ENCODE results near the gene SLC25A53. TPM values are rescaled to one million over a fixed set of nuclear protein-coding genes. Genes with fewer than 3 reads are reported as not detected.

Gene SLC25A53
- polyA plus RNA-seq, 1 donor from 2014 or later: 6.6 TPM

GRCh38 chrX:104105330-104106262, 51.2 kb downstream of the SLC25A53 start:
- Histone ChIP-seq H3K9ac (ENCODE audit: low read length) (no peak overlapping the region), H3F3A (ENCODE audit: insufficient read depth, low read length, poor library complexity, severe bottlenecking) (no peaks in the 10 kb centered on the region), H3K4me3 (ENCODE audit: low read length) (no peak overlapping the region), H3K4me2 (ENCODE audit: low read length) (no peak overlapping the region), H3K27ac (ENCODE audit: low read length) (no peak overlapping the region), H3K9me3 (ENCODE audit: low read length) (no peaks in the 10 kb centered on the region), H4K20me1 (ENCODE audit: insufficient read depth) (no peaks in the 10 kb centered on the region), H3K9me2 (ENCODE audit: insufficient read depth, low read length) (no peaks in the 10 kb centered on the region), H3K79me2 (replicated peaks; ENCODE audit: insufficient read depth, low read length) (no peaks in the 10 kb centered on the region), H3K36me3 (ENCODE audit: insufficient read depth, low read length) (no peaks in the 10 kb centered on the region), H2AFZ (ENCODE audit: low read depth, low read length) (no peak overlapping the region), H3K27me3 (ENCODE audit: insufficient read depth, low read depth, low read length) (no peaks in the 10 kb centered on the region)
- TF ChIP-seq SMC3 (conservative IDR thresholded peaks at IDR 0.05; ENCODE audit: poor library complexity) (no peak), MXI1 (conservative IDR thresholded peaks at IDR 0.05; ENCODE audit: poor library complexity, severe bottlenecking) (no peak), REST (IDR thresholded peaks at IDR 0.05; ENCODE audit: borderline replicate concordance) (no peak), TAF1 (IDR thresholded peaks at IDR 0.05; ENCODE audit: low read depth) (no peak), EP300 (conservative IDR thresholded peaks at IDR 0.05; ENCODE audit: poor library complexity, severe bottlenecking) (no peak), EZH2 (IDR thresholded peaks at IDR 0.05; ENCODE audit: borderline replicate concordance, insufficient read depth, low read length, poor library complexity, severe bottlenecking) (no peak), POLR2AphosphoS5 (IDR thresholded peaks at IDR 0.05) (no peak), CTCF (IDR thresholded peaks at IDR 0.05; ENCODE audit: poor library complexity, severe bottlenecking) (no peak), RAD21 (conservative IDR thresholded peaks at IDR 0.05) (no peak)

- TF ChIP-seq RAD21 (conservative IDR thresholded peaks at IDR 0.05) (no peak), REST (IDR thresholded peaks at IDR 0.05; ENCODE audit: borderline replicate concordance) (no peak), TAF1 (IDR thresholded peaks at IDR 0.05; ENCODE audit: low read depth) (no peak), SMC3 (conservative IDR thresholded peaks at IDR 0.05; ENCODE audit: poor library complexity) (no peak), EZH2 (IDR thresholded peaks at IDR 0.05; ENCODE audit: borderline replicate concordance, insufficient read depth, low read length, poor library complexity, severe bottlenecking) (no peak), MXI1 (conservative IDR thresholded peaks at IDR 0.05; ENCODE audit: poor library complexity, severe bottlenecking) (no peak), POLR2AphosphoS5 (IDR thresholded peaks at IDR 0.05) (no peak), CTCF (IDR thresholded peaks at IDR 0.05; ENCODE audit: poor library complexity, severe bottlenecking) (no peak), EP300 (conservative IDR thresholded peaks at IDR 0.05; ENCODE audit: poor library complexity, severe bottlenecking) (no peak)
- no peaks in the 10 kb centered on the region for H3K9me3 ChIP-seq (ENCODE audit: low read length)
- H3K4me2 ChIP-seq (ENCODE audit: low read length): no peak overlapping the region
Observed at GRCh38 chrX:104104676-104105075, 52.1 kb downstream of the SLC25A53 start.

More at GRCh38 chrX:104104676-104105075, 52.1 kb downstream of the SLC25A53 start:
- Histone ChIP-seq H3F3A (ENCODE audit: insufficient read depth, low read length, poor library complexity, severe bottlenecking) (no peaks in the 10 kb centered on the region), H3K36me3 (ENCODE audit: insufficient read depth, low read length) (no peaks in the 10 kb centered on the region), H3K27ac (ENCODE audit: low read length) (no peak overlapping the region), H3K9ac (ENCODE audit: low read length) (no peak overlapping the region), H3K27me3 (ENCODE audit: insufficient read depth, low read depth, low read length) (no peaks in the 10 kb centered on the region), H3K9me2 (ENCODE audit: insufficient read depth, low read length) (no peaks in the 10 kb centered on the region), H2AFZ (ENCODE audit: low read depth, low read length) (no peak overlapping the region), H4K20me1 (ENCODE audit: insufficient read depth) (no peaks in the 10 kb centered on the region), H3K4me3 (ENCODE audit: low read length) (no peak overlapping the region), H3K79me2 (replicated peaks; ENCODE audit: insufficient read depth, low read length) (no peaks in the 10 kb centered on the region)

Data from neural cell (in vitro differentiated cells).